IPS-15b (cell line): ENCODE measurements around the gene NR3C1.

Experiments used
- H3K27me3 ChIP-seq: one replicate; pipeline ENCODE4 v1.6.1; 2013; ENCODE audit warnings: low read length; ENCODE audit not compliant: control insufficient read depth, insufficient read depth
- H3K36me3 ChIP-seq: one replicate; pipeline ENCODE4 v1.6.1; 2013; ENCODE audit warnings: low read length; ENCODE audit not compliant: control insufficient read depth, insufficient read depth
- H3K4me1 ChIP-seq: one replicate; pipeline ENCODE4 v1.6.1; 2013; ENCODE audit warnings: mild to moderate bottlenecking, low read length; ENCODE audit not compliant: control insufficient read depth, insufficient read depth
- H3K4me3 ChIP-seq: one replicate; pipeline ENCODE4 v1.5.1; 2013; ENCODE audit warnings: low read depth, low read length
- H3K9ac ChIP-seq: one replicate; pipeline ENCODE4 v1.6.1; 2013; ENCODE audit warnings: low read depth, mild to moderate bottlenecking, low read length
- H3K9me3 ChIP-seq: one replicate; pipeline ENCODE4 v1.6.1; 2013; ENCODE audit warnings: mild to moderate bottlenecking, low read length; ENCODE audit not compliant: control insufficient read depth, insufficient read depth

The NR3C1 gene

DNA sequence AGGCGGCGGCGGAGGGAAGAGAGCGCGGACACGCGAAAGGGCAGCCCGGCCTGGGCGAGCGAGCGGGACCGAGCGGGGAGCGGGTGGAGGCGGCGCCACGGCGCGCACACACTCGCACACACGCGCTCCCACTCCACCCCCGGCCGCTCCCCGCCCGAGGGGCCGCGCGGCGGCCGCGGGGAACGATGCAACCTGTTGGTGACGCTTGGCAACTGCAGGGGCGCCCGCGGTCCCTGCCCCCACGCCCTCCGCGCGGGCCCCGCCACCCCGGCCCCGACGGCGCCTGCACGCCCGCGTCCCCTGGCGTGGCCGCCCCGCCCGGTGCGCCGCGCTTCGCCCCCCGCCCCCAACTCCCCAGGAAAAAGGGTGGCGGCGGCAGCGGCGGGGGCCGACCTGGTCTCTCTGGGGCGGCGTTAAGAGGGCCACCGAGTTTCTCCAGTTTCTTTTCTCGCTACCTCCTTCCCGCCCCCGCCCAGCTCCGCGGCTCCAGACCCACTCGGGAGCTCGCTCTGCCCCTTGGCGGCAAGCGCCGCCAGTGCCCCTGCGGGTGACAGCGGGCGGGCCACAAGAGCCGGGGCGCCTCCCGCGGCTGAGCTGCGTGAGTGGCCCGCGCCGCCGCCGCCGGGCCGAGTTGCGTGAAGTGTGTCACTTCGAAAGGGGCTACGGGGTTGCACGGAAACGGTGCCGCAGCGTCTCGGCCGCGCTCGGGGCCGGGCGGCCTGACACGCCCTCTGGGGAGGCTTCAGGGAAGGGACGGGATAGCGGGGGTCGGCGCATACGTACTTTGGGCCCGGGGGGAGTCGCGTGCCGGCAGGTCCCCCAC, at the start of gene NR3C1:
NR3C1 (minus strand) TSS at position 94 of the 823 bp plus-strand sequence. CDS start 2,847 bp downstream, outside the sequence.
- peaks cover 24% of the 10 kb centered on the region for H3K4me1 ChIP-seq
- no peak within 1 kb of the TSS for H3K9ac ChIP-seq
- peak within 1 kb of the TSS; percentile 81 for H3K4me3 ChIP-seq
- H3K36me3 ChIP-seq, result no peaks in the 10 kb centered on the region
- H3K27me3 ChIP-seq, result peaks cover 31% of the 10 kb centered on the region
- H3K9me3 ChIP-seq, result no peaks in the 10 kb centered on the region

DNA sequence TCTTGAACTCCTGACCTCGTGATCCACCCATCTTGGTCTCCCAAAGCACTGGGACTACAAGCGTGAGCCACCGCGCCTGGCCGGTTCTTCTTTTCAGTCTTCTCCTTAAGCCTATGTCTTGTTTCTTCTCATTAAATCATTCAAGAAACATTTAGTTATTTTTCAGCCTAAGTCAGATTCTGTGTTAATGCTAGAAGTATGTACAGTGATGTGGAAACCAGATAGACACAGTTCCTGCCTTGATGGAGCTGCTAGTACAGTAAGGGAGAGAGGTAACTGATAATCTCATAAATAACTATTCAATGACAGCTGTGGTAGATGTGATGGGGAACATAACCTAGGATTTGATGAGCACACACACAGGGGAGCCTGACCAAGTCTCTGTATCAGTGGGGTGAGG, 46.3 kb upstream of the NR3C1 start:
- H3K4me1 ChIP-seq, result no peaks in the 10 kb centered on the region
- no peaks in the 10 kb centered on the region for H3K36me3 ChIP-seq
- no peaks in the 10 kb centered on the region for H3K27me3 ChIP-seq
- no peak overlapping the region for H3K4me3 ChIP-seq
- H3K9me3 ChIP-seq, result no peaks in the 10 kb centered on the region
- H3K9ac ChIP-seq, result no peak overlapping the region

DNA sequence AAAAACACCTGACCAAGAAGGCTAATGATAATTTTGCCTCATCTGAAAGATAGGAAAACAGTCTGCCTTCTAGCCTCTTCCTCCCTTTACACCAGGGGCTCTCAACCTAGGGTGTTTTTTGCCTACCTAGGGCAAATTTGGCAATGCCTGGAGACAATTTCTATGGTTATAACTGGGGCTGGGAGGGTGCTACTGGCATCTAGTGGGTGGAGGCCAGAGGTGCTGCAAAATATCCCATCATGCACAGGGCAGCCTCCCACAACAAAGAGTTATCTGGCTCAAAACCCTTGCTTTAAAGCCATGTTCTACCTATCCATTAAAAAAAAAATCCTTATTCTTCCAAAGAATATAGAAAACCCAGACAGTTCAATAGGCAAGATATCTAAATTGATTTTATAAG, 45.0 kb upstream of the NR3C1 start:
- Histone ChIP-seq H3K4me1 (no peaks in the 10 kb centered on the region), H3K4me3 (no peak overlapping the region), H3K27me3 (no peaks in the 10 kb centered on the region), H3K36me3 (no peaks in the 10 kb centered on the region), H3K9ac (no peak overlapping the region), H3K9me3 (no peaks in the 10 kb centered on the region)

DNA sequence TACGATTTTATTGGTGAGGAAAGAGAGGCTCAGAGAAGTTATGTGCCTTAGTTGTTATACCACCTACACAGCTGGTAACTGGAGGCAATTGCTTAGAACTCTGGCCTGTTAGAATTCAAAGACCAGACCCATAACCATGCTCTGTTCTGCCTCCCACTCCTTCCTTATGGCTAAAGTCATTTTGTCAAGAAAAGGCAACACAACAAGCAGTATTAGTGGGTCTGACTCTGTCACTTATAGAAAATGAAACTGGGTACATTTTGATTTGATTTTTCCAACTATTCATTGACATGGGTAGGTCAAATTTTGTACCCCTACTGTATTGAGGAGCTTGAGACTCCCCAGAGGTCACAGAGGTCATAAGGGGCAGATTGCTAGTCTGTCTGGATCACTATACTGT, 44.5 kb upstream of the NR3C1 start:
- no peaks in the 10 kb centered on the region for H3K27me3 ChIP-seq
- H3K9me3 ChIP-seq, result no peaks in the 10 kb centered on the region

DNA sequence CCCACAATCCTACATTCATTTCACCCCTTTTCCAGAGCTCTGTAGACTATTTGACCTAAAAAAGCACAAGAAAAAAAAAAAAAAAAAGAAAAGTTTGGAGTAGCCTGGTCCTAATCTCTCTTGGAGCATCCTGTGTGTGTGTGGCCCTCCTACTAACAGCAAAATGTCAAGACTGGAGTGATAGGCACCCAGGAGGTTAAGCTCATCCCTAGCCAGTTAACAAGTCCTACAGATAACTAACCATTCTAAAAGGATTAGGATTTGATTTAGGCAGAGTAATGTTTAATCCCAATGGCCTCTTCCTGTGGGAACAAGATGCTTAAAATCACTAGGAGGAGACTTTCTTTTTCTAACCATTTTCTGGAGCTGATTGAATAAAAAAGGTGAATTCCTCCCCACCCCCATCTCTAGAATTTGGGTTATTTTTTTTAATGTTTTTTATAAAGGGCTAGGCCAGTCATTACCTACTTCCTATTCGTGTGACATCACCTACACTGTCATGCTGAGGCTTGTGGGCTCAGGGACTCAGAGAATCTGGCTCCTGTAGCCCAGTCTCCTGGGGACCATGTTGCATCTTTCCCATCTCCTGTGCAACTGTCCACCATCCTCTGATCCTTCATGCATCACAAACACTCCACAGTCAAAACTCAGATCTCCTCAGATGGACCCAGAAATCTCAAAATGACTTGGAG, 43.2 kb upstream of the NR3C1 start:
- Histone ChIP-seq H3K27me3 (no peaks in the 10 kb centered on the region), H3K4me1 (peaks cover 5% of the 10 kb centered on the region), H3K36me3 (no peaks in the 10 kb centered on the region), H3K9me3 (no peaks in the 10 kb centered on the region), H3K4me3 (no peak overlapping the region), H3K9ac (no peak overlapping the region)

More for the DNA sequence above, 44.5 kb upstream of the NR3C1 start:
- no peak overlapping the region for H3K9ac ChIP-seq
- H3K36me3 ChIP-seq, result no peaks in the 10 kb centered on the region
- no peak overlapping the region for H3K4me3 ChIP-seq
- no peaks in the 10 kb centered on the region for H3K4me1 ChIP-seq

DNA sequence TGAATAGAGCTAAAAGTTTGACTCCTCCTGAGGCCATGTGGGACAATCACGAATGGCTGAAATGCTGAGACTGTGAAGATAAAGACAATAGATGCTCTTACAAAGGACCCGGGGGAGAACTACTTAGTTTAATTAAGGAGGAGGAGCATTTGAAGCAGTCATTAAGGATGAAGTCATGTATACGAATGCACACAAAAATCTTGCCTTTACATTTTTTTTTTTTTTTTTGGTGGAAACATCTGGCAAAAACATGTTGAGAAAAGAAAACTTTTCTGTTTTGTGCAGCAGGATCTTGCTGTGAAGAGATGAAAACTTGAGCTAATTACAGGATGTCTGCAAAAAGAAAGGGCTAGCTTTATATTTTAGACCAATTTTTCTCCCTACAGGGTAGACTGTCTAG, 42.3 kb upstream of the NR3C1 start:
- Histone ChIP-seq H3K4me3 (no peak overlapping the region), H3K9ac (no peak overlapping the region), H3K36me3 (no peaks in the 10 kb centered on the region), H3K9me3 (no peaks in the 10 kb centered on the region), H3K27me3 (no peaks in the 10 kb centered on the region), H3K4me1 (peaks cover 5% of the 10 kb centered on the region)

DNA sequence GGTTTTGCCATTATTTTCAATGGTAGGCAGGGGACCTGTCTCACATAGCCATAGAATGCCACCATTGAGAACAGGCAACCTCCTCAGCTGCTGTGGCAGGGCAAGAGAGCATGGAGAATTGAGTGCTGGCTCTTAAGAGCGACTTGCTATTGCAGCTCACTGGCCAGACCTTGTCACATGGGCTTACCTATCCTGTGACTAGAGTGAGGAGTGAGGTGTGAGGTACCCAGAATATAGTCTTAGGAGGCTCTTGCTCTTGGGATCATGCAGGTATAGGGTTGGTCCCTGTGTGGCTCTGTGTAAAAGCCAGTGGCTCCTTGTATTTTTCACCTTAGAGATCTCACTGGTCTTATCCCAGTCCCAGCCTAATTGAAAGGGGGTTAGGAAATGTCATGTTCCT, 39.8 kb upstream of the NR3C1 start:
- Histone ChIP-seq H3K9me3 (no peaks in the 10 kb centered on the region), H3K4me3 (no peak overlapping the region), H3K27me3 (no peaks in the 10 kb centered on the region), H3K9ac (no peak overlapping the region), H3K36me3 (no peaks in the 10 kb centered on the region), H3K4me1 (peaks cover 5% of the 10 kb centered on the region)

DNA sequence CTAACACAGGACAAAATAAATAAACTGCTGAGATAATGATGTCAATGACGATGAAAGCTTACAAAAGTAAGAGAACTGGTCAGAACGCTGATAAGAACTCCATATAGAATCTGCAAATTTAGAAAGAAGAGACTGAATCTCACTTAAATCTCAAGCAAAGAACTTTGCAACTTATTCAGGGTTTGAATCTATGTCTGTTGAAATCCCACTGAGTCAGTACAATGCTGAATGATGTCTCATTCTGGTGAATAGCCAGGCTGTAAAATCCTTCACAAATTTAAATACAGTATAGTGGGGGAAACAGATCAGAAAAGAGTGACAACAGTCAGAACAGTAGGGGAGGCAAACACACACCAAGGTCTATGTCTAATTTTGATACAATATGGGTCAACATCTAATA, 38.9 kb upstream of the NR3C1 start:
- H3K4me1 ChIP-seq, result peaks cover 5% of the 10 kb centered on the region
- no peak overlapping the region for H3K4me3 ChIP-seq
- H3K9ac ChIP-seq, result no peak overlapping the region
- H3K9me3 ChIP-seq, result no peaks in the 10 kb centered on the region
- no peaks in the 10 kb centered on the region for H3K36me3 ChIP-seq
- no peaks in the 10 kb centered on the region for H3K27me3 ChIP-seq

DNA sequence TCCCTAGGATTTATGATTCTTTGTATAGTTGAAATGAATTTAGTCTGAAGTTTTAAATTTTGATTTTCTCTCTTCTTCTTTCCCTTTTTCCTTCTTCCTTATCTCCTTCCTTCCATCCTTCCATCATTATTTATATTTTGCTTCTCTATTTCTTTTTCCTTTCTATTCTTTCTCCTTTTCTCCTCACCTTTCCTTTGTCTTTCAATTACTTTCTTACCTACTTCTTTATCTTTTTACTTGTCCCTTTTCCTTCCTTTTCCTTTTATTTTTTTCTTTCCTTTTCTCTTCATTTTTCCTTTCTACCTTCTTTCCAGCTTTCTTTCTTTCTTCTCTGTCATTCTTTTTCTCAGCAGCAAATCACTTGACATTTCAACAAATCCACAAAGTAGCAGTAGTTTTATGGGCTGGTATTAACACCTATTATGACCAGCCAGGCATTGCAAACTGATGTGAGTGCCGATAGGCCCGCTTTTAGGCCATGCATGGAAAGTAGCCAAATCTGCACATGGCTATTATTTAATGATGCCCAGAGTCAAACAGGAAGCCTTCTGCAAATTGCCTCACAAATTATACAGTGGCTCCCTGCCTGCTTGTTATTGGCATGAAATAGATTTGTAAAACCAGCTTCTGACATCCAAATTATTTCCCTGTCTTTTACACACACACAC, 37.1 kb upstream of the NR3C1 start:
- H3K9me3 ChIP-seq, result no peaks in the 10 kb centered on the region
- H3K4me3 ChIP-seq, result no peak overlapping the region
- no peaks in the 10 kb centered on the region for H3K36me3 ChIP-seq
- no peaks in the 10 kb centered on the region for H3K27me3 ChIP-seq
- no peak overlapping the region for H3K9ac ChIP-seq
- peaks cover 5% of the 10 kb centered on the region for H3K4me1 ChIP-seq

DNA sequence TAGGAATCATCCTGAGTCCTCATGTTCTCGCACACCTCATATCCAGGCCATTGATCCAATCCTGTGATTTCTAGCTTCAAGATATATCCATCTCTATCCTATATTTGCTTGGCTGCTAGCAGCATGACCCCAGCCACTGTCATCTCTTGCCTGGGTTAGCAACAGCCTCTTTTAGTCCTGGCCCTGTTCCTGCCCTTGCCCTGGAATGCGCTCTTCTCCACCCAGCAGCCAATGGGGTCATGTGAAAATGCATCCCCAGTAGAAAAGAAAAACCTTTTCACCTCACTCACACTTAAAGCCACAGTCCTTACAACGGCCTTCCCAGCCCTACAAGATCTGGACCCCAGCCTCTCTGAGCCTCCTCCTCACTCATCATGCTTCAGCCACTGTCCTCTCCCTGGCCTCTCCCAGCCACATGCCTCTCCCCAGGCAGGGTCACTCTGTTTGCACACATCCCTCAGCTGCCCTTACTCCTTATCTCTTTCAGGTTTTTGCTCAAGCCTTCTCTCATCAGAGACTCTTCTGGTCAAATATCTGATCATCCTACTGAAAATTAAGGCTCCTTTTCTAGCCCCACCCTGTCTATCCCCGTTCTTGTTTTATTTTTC, 34.3 kb upstream of the NR3C1 start:
- Histone ChIP-seq H3K36me3 (no peaks in the 10 kb centered on the region), H3K9ac (no peak overlapping the region), H3K9me3 (no peaks in the 10 kb centered on the region), H3K4me1 (peaks cover 7% of the 10 kb centered on the region), H3K27me3 (no peaks in the 10 kb centered on the region), H3K4me3 (no peak overlapping the region)

DNA sequence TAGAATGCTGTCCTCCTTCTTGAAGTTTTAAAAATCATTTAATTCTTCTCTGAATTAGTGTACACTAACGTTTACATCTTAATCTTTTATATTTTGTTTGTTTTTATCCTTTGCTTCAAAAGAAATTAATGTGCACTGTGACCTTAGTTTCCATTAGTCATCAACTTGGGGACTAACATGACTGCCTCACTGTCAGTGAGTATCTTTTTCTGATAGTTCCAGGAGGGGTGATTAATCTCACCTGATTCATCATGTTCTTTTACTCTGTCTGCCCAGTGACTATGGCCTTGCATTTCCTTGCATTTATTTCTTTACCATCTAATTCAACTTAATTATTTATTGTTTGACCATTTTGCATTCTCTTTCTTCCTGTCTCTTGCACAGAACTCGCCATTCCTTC, 33.4 kb upstream of the NR3C1 start:
- Histone ChIP-seq H3K9ac (no peak overlapping the region), H3K36me3 (no peaks in the 10 kb centered on the region), H3K4me3 (no peak overlapping the region), H3K27me3 (no peaks in the 10 kb centered on the region), H3K4me1 (peaks cover 2% of the 10 kb centered on the region), H3K9me3 (no peaks in the 10 kb centered on the region)
